RWPE2 (cell line): ENCODE results near the gene EYA2.

Experiments used
- ATAC-seq: fragments of 200-7000 bp; cut with Tn5 transposase; 3 replicates; pipeline ENCODE4 v1.9.1; 2021; ENCODE audit warnings: low read depth
- DNase-seq: peaks from one replicate; pipeline ENCODE4 v3.0.0-alpha.2; 2020; ENCODE audit warnings: low spot score
- H3K27ac ChIP-seq: fragments of 450-650 bp; 2 replicates; pipeline ENCODE4 v1.5.1; 2017; ENCODE audit warnings: mild to moderate bottlenecking; ENCODE audit not compliant: poor library complexity, severe bottlenecking
- H3K27me3 ChIP-seq: fragments of 250-450 bp; sonication (Bioruptor Pico); 2 replicates; pipeline ENCODE4 v1.5.1; 2021; ENCODE audit warnings: mild to moderate bottlenecking, moderate library complexity; ENCODE audit not compliant: insufficient read depth, poor library complexity, severe bottlenecking
- H3K36me3 ChIP-seq: fragments of 250-450 bp; sonication (Bioruptor Pico); 2 replicates; pipeline ENCODE4 v1.5.1; 2020; ENCODE audit warnings: low read depth, mild to moderate bottlenecking, moderate library complexity
- H3K4me1 ChIP-seq: fragments of 250-450 bp; sonication (Bioruptor Pico); 2 replicates; pipeline ENCODE4 v1.5.1; 2021; ENCODE audit warnings: mild to moderate bottlenecking, moderate library complexity; ENCODE audit not compliant: insufficient read depth, poor library complexity, severe bottlenecking
- H3K4me3 ChIP-seq: fragments of 250-450 bp; sonication (Bioruptor Pico); 2 replicates; pipeline ENCODE4 v1.5.1; 2021; ENCODE audit warnings: mild to moderate bottlenecking, moderate library complexity; ENCODE audit not compliant: severe bottlenecking
- H3K9me3 ChIP-seq: fragments of 250-450 bp; sonication (Bioruptor Pico); 2 replicates; pipeline ENCODE4 v1.5.1; 2021; ENCODE audit warnings: mild to moderate bottlenecking, moderate library complexity; ENCODE audit not compliant: severe bottlenecking
- TF ChIP-seq, protein P1 (sequence below): fragments of 450-650 bp; IDR thresholded peaks from one replicate; pipeline ENCODE4 v1.5.1; 2017; ENCODE audit warnings: mild to moderate bottlenecking, moderate library complexity; ENCODE audit not compliant: poor library complexity, severe bottlenecking

Gene EYA2

DNA sequence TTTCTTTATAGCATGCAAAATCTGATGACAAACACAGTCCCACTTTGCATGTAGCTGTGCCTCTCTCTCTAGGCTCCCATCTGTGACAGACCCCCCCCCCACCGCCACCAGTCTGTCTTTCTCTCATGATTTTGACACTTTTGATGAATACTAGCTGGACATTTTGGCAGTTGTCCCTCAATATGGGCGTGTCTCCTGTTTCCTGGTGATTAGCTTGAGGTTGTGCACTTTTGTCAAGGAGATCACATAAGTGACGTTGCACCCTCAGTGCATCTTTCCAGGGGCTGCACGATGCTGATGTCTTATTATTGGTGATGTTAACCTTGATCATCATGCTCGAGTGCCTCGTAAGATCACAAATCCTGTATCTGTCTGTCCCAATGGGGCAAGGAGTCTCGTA is 155.1 kb downstream of the EYA2 start:
- TF ChIP-seq, protein P1, sequence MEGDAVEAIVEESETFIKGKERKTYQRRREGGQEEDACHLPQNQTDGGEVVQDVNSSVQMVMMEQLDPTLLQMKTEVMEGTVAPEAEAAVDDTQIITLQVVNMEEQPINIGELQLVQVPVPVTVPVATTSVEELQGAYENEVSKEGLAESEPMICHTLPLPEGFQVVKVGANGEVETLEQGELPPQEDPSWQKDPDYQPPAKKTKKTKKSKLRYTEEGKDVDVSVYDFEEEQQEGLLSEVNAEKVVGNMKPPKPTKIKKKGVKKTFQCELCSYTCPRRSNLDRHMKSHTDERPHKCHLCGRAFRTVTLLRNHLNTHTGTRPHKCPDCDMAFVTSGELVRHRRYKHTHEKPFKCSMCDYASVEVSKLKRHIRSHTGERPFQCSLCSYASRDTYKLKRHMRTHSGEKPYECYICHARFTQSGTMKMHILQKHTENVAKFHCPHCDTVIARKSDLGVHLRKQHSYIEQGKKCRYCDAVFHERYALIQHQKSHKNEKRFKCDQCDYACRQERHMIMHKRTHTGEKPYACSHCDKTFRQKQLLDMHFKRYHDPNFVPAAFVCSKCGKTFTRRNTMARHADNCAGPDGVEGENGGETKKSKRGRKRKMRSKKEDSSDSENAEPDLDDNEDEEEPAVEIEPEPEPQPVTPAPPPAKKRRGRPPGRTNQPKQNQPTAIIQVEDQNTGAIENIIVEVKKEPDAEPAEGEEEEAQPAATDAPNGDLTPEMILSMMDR, result no peak
- Histone ChIP-seq H3K36me3 (no peaks in the 10 kb centered on the region), H3K9me3 (no peaks in the 10 kb centered on the region), H3K4me3 (no peak overlapping the region), H3K27me3 (no peaks in the 10 kb centered on the region), H3K4me1 (no peaks in the 10 kb centered on the region), H3K27ac (no peak overlapping the region)
- DNase-seq, result no peak
- ATAC-seq, result no peak

DNA sequence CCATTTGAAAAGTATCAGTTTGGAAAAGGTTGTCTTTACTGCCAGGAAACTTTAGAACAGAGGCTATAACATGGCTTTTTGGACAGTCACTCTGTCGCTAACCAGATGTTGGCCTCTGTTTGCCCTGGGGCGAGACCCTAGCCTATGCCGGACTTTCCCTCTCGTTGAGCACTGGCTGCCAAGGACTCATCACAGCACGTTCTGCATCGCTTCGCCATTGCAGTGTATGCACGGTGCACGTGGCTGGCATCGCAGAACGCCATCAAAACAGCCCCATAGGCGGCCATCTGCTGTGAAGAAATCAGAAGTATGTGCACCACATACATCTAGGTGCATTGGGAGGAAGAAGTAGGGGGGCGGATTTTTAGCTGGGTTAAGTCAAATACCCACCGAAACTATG is 156.4 kb downstream of the EYA2 start:
- H3K4me3 ChIP-seq, result no peak overlapping the region
- no peak overlapping the region for H3K27ac ChIP-seq
- H3K9me3 ChIP-seq, result no peaks in the 10 kb centered on the region
- H3K27me3 ChIP-seq, result no peaks in the 10 kb centered on the region
- ATAC-seq (no peak), DNase-seq (no peak)
- TF ChIP-seq, protein P1, result no peak
- H3K36me3 ChIP-seq, result no peaks in the 10 kb centered on the region
- H3K4me1 ChIP-seq, result no peaks in the 10 kb centered on the region

DNA sequence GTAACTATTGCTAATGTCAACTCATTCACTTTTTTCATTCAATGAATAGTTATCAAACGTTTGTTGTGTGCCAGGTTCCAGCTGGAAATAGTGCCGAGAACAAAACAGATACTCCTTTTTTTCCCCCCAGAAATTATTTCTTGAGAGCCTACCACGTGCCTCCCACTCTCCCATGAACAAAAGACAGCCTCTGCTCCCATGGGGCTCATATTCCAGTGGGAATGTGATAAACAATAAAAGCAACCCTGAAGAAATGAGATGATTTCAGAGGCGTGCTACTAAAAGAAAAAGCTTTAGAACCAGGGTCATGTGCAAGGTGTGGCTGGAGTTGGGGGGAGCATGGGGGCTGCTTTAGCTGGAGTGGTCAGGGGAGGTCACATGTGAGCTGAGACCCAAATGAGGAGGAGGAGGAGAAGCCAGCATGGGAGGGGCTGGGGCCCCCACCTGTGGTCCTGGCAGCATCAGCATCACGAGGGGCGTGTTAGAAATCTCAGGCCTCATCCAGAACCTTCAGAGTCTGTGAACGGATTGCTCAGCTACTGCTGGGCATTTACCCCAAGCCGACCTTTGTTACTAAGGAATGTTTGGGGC is 157.4 kb downstream of the EYA2 start:
- no peak overlapping the region for H3K27ac ChIP-seq
- no peaks in the 10 kb centered on the region for H3K27me3 ChIP-seq
- TF ChIP-seq, protein P1, result no peak
- no peaks in the 10 kb centered on the region for H3K9me3 ChIP-seq
- ATAC-seq (no peak), DNase-seq (no peak)
- H3K4me1 ChIP-seq, result no peaks in the 10 kb centered on the region
- H3K36me3 ChIP-seq, result no peaks in the 10 kb centered on the region
- no peak overlapping the region for H3K4me3 ChIP-seq

DNA sequence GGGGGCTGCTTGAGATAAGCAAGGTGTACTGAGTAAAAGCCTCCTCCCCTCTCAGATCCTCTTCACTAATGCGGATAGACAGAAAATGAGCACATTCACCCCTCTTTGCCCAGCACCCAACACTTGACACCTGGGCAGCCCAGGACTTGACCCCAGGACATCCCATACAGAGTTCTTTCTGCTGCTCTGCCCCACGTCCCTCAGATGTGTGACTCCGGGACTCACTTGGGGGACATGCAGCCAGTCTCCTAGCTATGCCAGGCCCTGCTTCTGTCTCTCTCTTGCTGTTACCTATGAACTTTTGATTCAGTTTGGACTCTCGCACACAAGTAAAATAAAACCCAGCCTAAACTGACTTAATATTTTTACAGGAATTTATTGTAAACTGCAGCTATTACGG is 159.9 kb downstream of the EYA2 start:
- H3K9me3 ChIP-seq, result no peaks in the 10 kb centered on the region
- ATAC-seq (no peak), DNase-seq (peak; percentile 60)
- no peaks in the 10 kb centered on the region for H3K27me3 ChIP-seq
- no peaks in the 10 kb centered on the region for H3K4me1 ChIP-seq
- no peaks in the 10 kb centered on the region for H3K36me3 ChIP-seq
- H3K4me3 ChIP-seq, result no peak overlapping the region
- H3K27ac ChIP-seq, result no peak overlapping the region
- TF ChIP-seq, protein P1, result no peak

DNA sequence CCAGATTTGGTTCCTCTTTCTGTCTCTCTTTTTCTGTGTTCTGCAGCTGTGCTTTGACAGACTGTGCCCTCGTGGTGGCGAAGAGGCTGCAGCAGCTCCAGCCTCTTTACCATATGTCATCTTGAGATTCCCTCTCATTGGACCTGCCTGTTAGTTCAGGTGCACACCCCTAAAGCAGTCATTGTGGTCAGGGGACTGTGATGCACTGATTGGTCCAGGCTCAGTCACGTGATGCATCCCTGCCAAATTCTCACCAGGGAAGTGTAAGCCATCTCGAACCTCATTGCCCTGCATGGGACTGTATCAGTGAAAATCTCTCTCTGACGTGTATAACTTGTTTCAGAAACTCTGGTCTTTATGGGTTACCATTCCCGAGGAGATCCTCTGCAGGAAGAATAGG is 160.3 kb downstream of the EYA2 start:
- TF ChIP-seq, protein P1, result no peak
- DNase-seq (peak; percentile 26), ATAC-seq (no peak)
- Histone ChIP-seq H3K36me3 (no peaks in the 10 kb centered on the region), H3K4me3 (no peak overlapping the region), H3K27ac (no peak overlapping the region), H3K4me1 (peaks cover under 1% of the 10 kb centered on the region), H3K27me3 (no peaks in the 10 kb centered on the region), H3K9me3 (no peaks in the 10 kb centered on the region)
